ENCODE measurements around the gene EFHC2. TPM values are rescaled to one million over a fixed set of nuclear protein-coding genes. Genes with fewer than 3 reads are reported as not detected.

Gene EFHC2
- total RNA-seq, 5 donors from 2014 or later (not counting 1 experiment from before 2014, with no cell fraction given) = 1.1 to 3.5 (median 2.0) TPM

DNA sequence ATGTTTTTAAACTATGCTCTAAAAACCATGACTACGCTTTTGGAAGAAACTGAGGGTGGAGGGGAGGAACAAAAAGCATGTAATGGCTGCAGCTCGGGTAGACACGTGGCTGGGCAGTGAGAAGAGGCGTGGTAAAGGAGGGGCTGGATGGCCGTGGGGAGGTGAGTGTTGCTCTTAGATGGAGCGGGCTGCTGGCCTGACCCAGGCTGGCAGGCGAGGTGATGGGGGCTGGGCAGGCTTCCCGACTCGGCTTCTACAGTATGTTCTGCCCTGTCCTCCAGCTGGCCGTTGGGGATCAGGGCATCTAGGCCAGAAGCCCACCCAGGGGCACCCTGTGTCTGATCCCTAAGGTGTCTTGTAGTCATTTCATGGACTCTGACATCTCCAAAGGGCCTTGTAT, 60.7 kb downstream of the EFHC2 start:
- ChIA-PET CTCF (no interaction called here), POLR2A (no interaction called here)
- H3K27me3 Mint-ChIP-seq = peaks cover 0 to 5% of the 10 kb centered on the region in 2 donors
- no peak for ATAC-seq (replicated peaks in 1 of 4)
- peaks cover 0 to 10% (median 5%) of the 10 kb centered on the region in 3 donors for H3K4me1 Mint-ChIP-seq
- H3K27me3 ChIP-seq (replicated peaks in 1 of 2; ENCODE audit: control insufficient read depth in 2 of 2, extremely low read depth in 1 of 2, insufficient read depth in 2 of 2, low read length in 1 of 2) = no peaks in the 10 kb centered on the region
- no peaks in the 10 kb centered on the region for H3K4me1 ChIP-seq (ENCODE audit: control insufficient read depth in 1 of 2, extremely low read depth in 1 of 2, insufficient read depth in 2 of 2, low read length in 2 of 2)
- no peaks in the 10 kb centered on the region for H3K9me3 Mint-ChIP-seq
- H3K9me3 ChIP-seq = no peaks in the 10 kb centered on the region
- no peaks in the 10 kb centered on the region for H3K36me3 ChIP-seq (ENCODE audit: control insufficient read depth in 2 of 2, extremely low read depth in 1 of 2, insufficient read depth in 1 of 2, low read length in 1 of 2)
- no peaks in the 10 kb centered on the region for H3K36me3 Mint-ChIP-seq
- 76% methylated on average over 4 of the region's 10 CpGs for WGBS (ENCODE audit: insufficient coverage)
- no peak overlapping the region for H3K27ac ChIP-seq (ENCODE audit: low read length)
- DNase-seq = no peak
- H3K4me3 ChIP-seq (ENCODE audit: control insufficient read depth in 1 of 2, extremely low read depth in 1 of 2, low read length in 1 of 2) = no peak overlapping the region
- no peak overlapping the region for H3K4me3 Mint-ChIP-seq
- H3K27ac Mint-ChIP-seq = no peak overlapping the region

- no peaks in the 10 kb centered on the region for H3K4me1 ChIP-seq (ENCODE audit: control insufficient read depth in 1 of 2, extremely low read depth in 1 of 2, insufficient read depth in 2 of 2, low read length in 2 of 2)
- Mint-ChIP-seq H3K4me3 (no peak overlapping the region), H3K36me3 (no peaks in the 10 kb centered on the region), H3K27ac (no peak overlapping the region), H3K27me3 (peaks cover 0 to 5% of the 10 kb centered on the region in 2 donors), H3K9me3 (no peaks in the 10 kb centered on the region), H3K4me1 (peaks cover 3 to 13% (median 8%) of the 10 kb centered on the region in 3 donors)
- H3K36me3 ChIP-seq (ENCODE audit: control insufficient read depth in 2 of 2, extremely low read depth in 1 of 2, insufficient read depth in 1 of 2, low read length in 1 of 2) = no peaks in the 10 kb centered on the region
- ATAC-seq (replicated peaks in 1 of 4) (no peak), DNase-seq (no peak)
- H3K9me3 ChIP-seq = no peaks in the 10 kb centered on the region
- ChIA-PET POLR2A (no interaction called here), CTCF (interaction anchor here in 1 of 2 donors (1.1 kb wide), 1 partner anchor 322 kb away, joined by 3 read pairs; no protein-coding TSS in a partner anchor)
- H3K27me3 ChIP-seq (replicated peaks in 1 of 2; ENCODE audit: control insufficient read depth in 2 of 2, extremely low read depth in 1 of 2, insufficient read depth in 2 of 2, low read length in 1 of 2) = no peaks in the 10 kb centered on the region
- H3K4me3 ChIP-seq (ENCODE audit: control insufficient read depth in 1 of 2, extremely low read depth in 1 of 2, low read length in 1 of 2) = no peak overlapping the region
- no peak overlapping the region for H3K27ac ChIP-seq (ENCODE audit: low read length)
These were observed 63.4 kb downstream of the EFHC2 start for GRCh38 chrX:44280116-44280515.

DNA sequence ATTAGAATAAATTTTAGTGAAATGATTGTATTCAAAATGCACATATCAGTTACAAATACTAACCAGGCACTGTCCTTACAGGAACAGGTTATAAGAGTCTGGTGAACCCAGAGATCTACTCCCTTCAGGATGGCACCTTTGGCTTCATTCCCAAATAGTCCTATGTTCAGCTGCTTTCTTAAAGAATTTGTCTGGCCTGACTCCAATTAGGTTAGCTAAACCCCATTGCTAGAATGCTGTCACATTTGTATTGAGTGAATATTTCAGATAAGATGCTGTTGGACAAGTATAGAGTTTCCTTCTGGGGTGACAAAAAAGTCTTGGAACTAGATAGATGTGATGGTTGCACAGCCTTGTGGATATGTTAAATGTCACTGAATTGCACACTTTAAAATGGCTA, 69.4 kb downstream of the EFHC2 start:
- peaks cover 0 to 5% (median 0%) of the 10 kb centered on the region in 3 donors for H3K9me3 Mint-ChIP-seq
- H3K27ac Mint-ChIP-seq = no peak overlapping the region
- DNase-seq (no peak), ATAC-seq (replicated peaks in 1 of 4) (no peak)
- H3K9me3 ChIP-seq = no peaks in the 10 kb centered on the region
- H3K36me3 ChIP-seq (ENCODE audit: control insufficient read depth in 2 of 2, extremely low read depth in 1 of 2, insufficient read depth in 1 of 2, low read length in 1 of 2) = no peaks in the 10 kb centered on the region
- H3K36me3 Mint-ChIP-seq = peaks cover 6% of the 10 kb centered on the region
- ChIA-PET CTCF (no interaction called here), POLR2A (no interaction called here)
- peaks cover 8 to 28% (median 22%) of the 10 kb centered on the region in 3 donors for H3K4me1 Mint-ChIP-seq
- H3K27ac ChIP-seq (ENCODE audit: low read length) = no peak overlapping the region
- peaks cover 0 to 2% of the 10 kb centered on the region in 2 experiments for H3K4me1 ChIP-seq (ENCODE audit: control insufficient read depth in 1 of 2, extremely low read depth in 1 of 2, insufficient read depth in 2 of 2, low read length in 2 of 2)
- H3K27me3 ChIP-seq (replicated peaks in 1 of 2; ENCODE audit: control insufficient read depth in 2 of 2, extremely low read depth in 1 of 2, insufficient read depth in 2 of 2, low read length in 1 of 2) = no peaks in the 10 kb centered on the region
- no peak overlapping the region for H3K4me3 Mint-ChIP-seq
- H3K27me3 Mint-ChIP-seq = no peaks in the 10 kb centered on the region
- H3K4me3 ChIP-seq (ENCODE audit: control insufficient read depth in 1 of 2, extremely low read depth in 1 of 2, low read length in 1 of 2) = no peak overlapping the region

- Histone ChIP-seq H3K4me1 (ENCODE audit: control insufficient read depth in 1 of 2, extremely low read depth in 1 of 2, insufficient read depth in 2 of 2, low read length in 2 of 2) (peaks cover 7 to 17% of the 10 kb centered on the region in 2 experiments), H3K4me3 (ENCODE audit: control insufficient read depth in 1 of 2, extremely low read depth in 1 of 2, low read length in 1 of 2) (no peak overlapping the region), H3K36me3 (ENCODE audit: control insufficient read depth in 2 of 2, extremely low read depth in 1 of 2, insufficient read depth in 1 of 2, low read length in 1 of 2) (no peaks in the 10 kb centered on the region), H3K9me3 (no peaks in the 10 kb centered on the region), H3K27ac (ENCODE audit: low read length) (no peak overlapping the region), H3K27me3 (replicated peaks in 1 of 2; ENCODE audit: control insufficient read depth in 2 of 2, extremely low read depth in 1 of 2, insufficient read depth in 2 of 2, low read length in 1 of 2) (no peaks in the 10 kb centered on the region)
- ATAC-seq (replicated peaks in 1 of 4) = no peak
- Mint-ChIP-seq H3K9me3 (peaks cover 0 to 5% (median 0%) of the 10 kb centered on the region in 3 donors), H3K36me3 (peaks cover 6% of the 10 kb centered on the region), H3K27ac (no peak overlapping the region), H3K27me3 (no peaks in the 10 kb centered on the region), H3K4me1 (peaks cover 29 to 54% (median 39%) of the 10 kb centered on the region in 3 donors), H3K4me3 (no peak overlapping the region)
- CTCF ChIA-PET = no interaction called here
- POLR2A ChIA-PET = no interaction called here
- no peak for DNase-seq
- WGBS (ENCODE audit: insufficient coverage) = 90% methylated on average over 2 of the region's 3 CpGs
These were observed 75.6 kb downstream of the EFHC2 start for GRCh38 chrX:44267861-44268260.

- Histone ChIP-seq H3K27ac (ENCODE audit: low read length) (no peak overlapping the region), H3K4me3 (ENCODE audit: control insufficient read depth in 1 of 2, extremely low read depth in 1 of 2, low read length in 1 of 2) (no peak overlapping the region), H3K9me3 (no peaks in the 10 kb centered on the region), H3K27me3 (replicated peaks in 1 of 2; ENCODE audit: control insufficient read depth in 2 of 2, extremely low read depth in 1 of 2, insufficient read depth in 2 of 2, low read length in 1 of 2) (no peaks in the 10 kb centered on the region), H3K4me1 (ENCODE audit: control insufficient read depth in 1 of 2, extremely low read depth in 1 of 2, insufficient read depth in 2 of 2, low read length in 2 of 2) (peaks cover 12 to 17% of the 10 kb centered on the region in 2 experiments), H3K36me3 (ENCODE audit: control insufficient read depth in 2 of 2, extremely low read depth in 1 of 2, insufficient read depth in 1 of 2, low read length in 1 of 2) (no peaks in the 10 kb centered on the region)
- no peak for DNase-seq
- H3K27me3 Mint-ChIP-seq = no peaks in the 10 kb centered on the region
- no peak overlapping the region for H3K4me3 Mint-ChIP-seq
- ChIA-PET CTCF (no interaction called here), POLR2A (no interaction called here)
- peaks cover 6% of the 10 kb centered on the region for H3K36me3 Mint-ChIP-seq
- peaks cover 31 to 54% (median 40%) of the 10 kb centered on the region in 3 donors for H3K4me1 Mint-ChIP-seq
- peaks cover 0 to 5% (median 0%) of the 10 kb centered on the region in 3 donors for H3K9me3 Mint-ChIP-seq
- no peak overlapping the region for H3K27ac Mint-ChIP-seq
- WGBS (ENCODE audit: insufficient coverage) = no CpG with 5 or more reads among the region's 2 CpGs
- no peak for ATAC-seq (replicated peaks in 1 of 4)
These were observed 76.4 kb downstream of the EFHC2 start for GRCh38 chrX:44267116-44267515.

GRCh38 chrX:44265559-44265958, 77.9 kb downstream of the EFHC2 start:
- Histone ChIP-seq H3K27me3 (replicated peaks in 1 of 2; ENCODE audit: control insufficient read depth in 2 of 2, extremely low read depth in 1 of 2, insufficient read depth in 2 of 2, low read length in 1 of 2) (no peaks in the 10 kb centered on the region), H3K4me1 (ENCODE audit: control insufficient read depth in 1 of 2, extremely low read depth in 1 of 2, insufficient read depth in 2 of 2, low read length in 2 of 2) (peaks cover 14 to 22% of the 10 kb centered on the region in 2 experiments), H3K4me3 (ENCODE audit: control insufficient read depth in 1 of 2, extremely low read depth in 1 of 2, low read length in 1 of 2) (no peak overlapping the region), H3K36me3 (ENCODE audit: control insufficient read depth in 2 of 2, extremely low read depth in 1 of 2, insufficient read depth in 1 of 2, low read length in 1 of 2) (no peaks in the 10 kb centered on the region), H3K27ac (ENCODE audit: low read length) (peak overlapping the region; percentile 61), H3K9me3 (no peaks in the 10 kb centered on the region)
- Mint-ChIP-seq H3K4me1 (peaks cover 38 to 49% (median 40%) of the 10 kb centered on the region in 3 donors), H3K9me3 (peaks cover 0 to 5% (median 0%) of the 10 kb centered on the region in 3 donors), H3K27me3 (no peaks in the 10 kb centered on the region), H3K4me3 (peak overlapping the region; percentile 0 to 44 (median 34)), H3K36me3 (no peaks in the 10 kb centered on the region), H3K27ac (peak overlapping the region; percentile 13 to 78)
- POLR2A ChIA-PET = no interaction called here
- CTCF ChIA-PET = no interaction called here
- peak; percentile 41 to 69 (median 61) for ATAC-seq (replicated peaks in 1 of 4)
- no CpG with 5 or more reads among the region's 2 CpGs for WGBS (ENCODE audit: insufficient coverage)
- peak in 1 of 35 experiments; percentile 27 for DNase-seq

GRCh38 chrX:44264936-44265335, 78.5 kb downstream of the EFHC2 start:
- peak overlapping the region; percentile 19 to 85 for H3K27ac Mint-ChIP-seq
- no peaks in the 10 kb centered on the region for H3K27me3 ChIP-seq (replicated peaks in 1 of 2; ENCODE audit: control insufficient read depth in 2 of 2, extremely low read depth in 1 of 2, insufficient read depth in 2 of 2, low read length in 1 of 2)
- H3K27me3 Mint-ChIP-seq = no peaks in the 10 kb centered on the region
- DNase-seq = peak in 1 of 35 experiments; percentile 37
- POLR2A ChIA-PET = interaction anchor here in 1 of 2 donors (0.8 kb wide), 1 partner anchor 75 kb away, joined by 6 read pairs; no protein-coding TSS in a partner anchor
- H3K4me3 ChIP-seq (ENCODE audit: control insufficient read depth in 1 of 2, extremely low read depth in 1 of 2, low read length in 1 of 2) = no peak overlapping the region
- H3K27ac ChIP-seq (ENCODE audit: low read length) = peak overlapping the region; percentile 61
- peaks cover 0 to 1% (median 0%) of the 10 kb centered on the region in 3 donors for H3K9me3 Mint-ChIP-seq
- peak in 2 of 4 experiments; percentile 54 to 80 for ATAC-seq (replicated peaks in 1 of 4)
- CTCF ChIA-PET = no interaction called here
- H3K4me3 Mint-ChIP-seq = peak overlapping the region in 1 of 3 donors; percentile 44
- no peaks in the 10 kb centered on the region for H3K36me3 ChIP-seq (ENCODE audit: control insufficient read depth in 2 of 2, extremely low read depth in 1 of 2, insufficient read depth in 1 of 2, low read length in 1 of 2)
- H3K36me3 Mint-ChIP-seq = no peaks in the 10 kb centered on the region
- H3K4me1 Mint-ChIP-seq = peaks cover 44 to 55% (median 46%) of the 10 kb centered on the region in 3 donors
- H3K4me1 ChIP-seq (ENCODE audit: control insufficient read depth in 1 of 2, extremely low read depth in 1 of 2, insufficient read depth in 2 of 2, low read length in 2 of 2) = peaks cover 19 to 27% of the 10 kb centered on the region in 2 experiments
- no peaks in the 10 kb centered on the region for H3K9me3 ChIP-seq

All from T-cell (primary cell).